ENCODE results near the gene RHOU.

RHOU gene

GRCh38 chr1:228717081-228717480 is 18.2 kb upstream of the RHOU start:
- H3K4me3 ChIP-seq (ENCODE audit: low read depth, low read length) = no peak overlapping the region
- DNase-seq (ENCODE audit: low read depth) = no peak
- TF ChIP-seq CTCF (IDR thresholded peaks at IDR 0.05; ENCODE audit: low read depth, low read length) = no peak
- TF ChIP-seq POLR2A (IDR thresholded peaks at IDR 0.05; ENCODE audit: extremely low read depth, insufficient read length) = no peak
- no peak for TF ChIP-seq MYC (IDR thresholded peaks at IDR 0.05; ENCODE audit: low read depth, low read length)
- TF ChIP-seq MAX (IDR thresholded peaks at IDR 0.05; ENCODE audit: low read depth, low read length) = no peak

- H3K4me3 ChIP-seq (ENCODE audit: low read depth, low read length) = no peak overlapping the region
- TF ChIP-seq MAX (IDR thresholded peaks at IDR 0.05; ENCODE audit: low read depth, low read length) (no peak), CTCF (IDR thresholded peaks at IDR 0.05; ENCODE audit: low read depth, low read length) (no peak), POLR2A (IDR thresholded peaks at IDR 0.05; ENCODE audit: extremely low read depth, insufficient read length) (no peak), MYC (IDR thresholded peaks at IDR 0.05; ENCODE audit: low read depth, low read length) (no peak)
- DNase-seq (ENCODE audit: low read depth) = no peak
These were observed 13.9 kb upstream of the RHOU start for GRCh38 chr1:228721407-228721806.

- DNase-seq (ENCODE audit: low read depth) = no peak
- H3K4me3 ChIP-seq (ENCODE audit: low read depth, low read length) = no peak overlapping the region
- no peak for TF ChIP-seq CTCF (IDR thresholded peaks at IDR 0.05; ENCODE audit: low read depth, low read length)
- TF ChIP-seq MYC (IDR thresholded peaks at IDR 0.05; ENCODE audit: low read depth, low read length) = no peak
- no peak for TF ChIP-seq MAX (IDR thresholded peaks at IDR 0.05; ENCODE audit: low read depth, low read length)
- no peak for TF ChIP-seq POLR2A (IDR thresholded peaks at IDR 0.05; ENCODE audit: extremely low read depth, insufficient read length)
These were observed 12.0 kb upstream of the RHOU start for GRCh38 chr1:228723287-228723686.

- DNase-seq (ENCODE audit: low read depth) = no peak
- H3K4me3 ChIP-seq (ENCODE audit: low read depth, low read length) = no peak overlapping the region
- TF ChIP-seq MYC (IDR thresholded peaks at IDR 0.05; ENCODE audit: low read depth, low read length) (no peak), CTCF (IDR thresholded peaks at IDR 0.05; ENCODE audit: low read depth, low read length) (no peak), MAX (IDR thresholded peaks at IDR 0.05; ENCODE audit: low read depth, low read length) (no peak), POLR2A (IDR thresholded peaks at IDR 0.05; ENCODE audit: extremely low read depth, insufficient read length) (no peak)
These were observed 11.4 kb upstream of the RHOU start for GRCh38 chr1:228723921-228724320.

- H3K4me3 ChIP-seq (ENCODE audit: low read depth, low read length) = no peak overlapping the region
- no peak for DNase-seq (ENCODE audit: low read depth)
- TF ChIP-seq MAX (IDR thresholded peaks at IDR 0.05; ENCODE audit: low read depth, low read length) = no peak
These were observed 10.1 kb upstream of the RHOU start for GRCh38 chr1:228725178-228725577.

GRCh38 chr1:228727681-228728171 is 7.6 kb upstream of the RHOU start:
- H3K4me3 ChIP-seq (ENCODE audit: low read depth, low read length) = no peak overlapping the region
- TF ChIP-seq MAX (IDR thresholded peaks at IDR 0.05; ENCODE audit: low read depth, low read length) = no peak
- no peak for TF ChIP-seq CTCF (IDR thresholded peaks at IDR 0.05; ENCODE audit: low read depth, low read length)
- TF ChIP-seq POLR2A (IDR thresholded peaks at IDR 0.05; ENCODE audit: extremely low read depth, insufficient read length) = no peak
- no peak for TF ChIP-seq MYC (IDR thresholded peaks at IDR 0.05; ENCODE audit: low read depth, low read length)
- DNase-seq (ENCODE audit: low read depth) = no peak

Data from NB4 (cell line).